Heart right ventricle (tissue), 16 donors: Measurements from ENCODE around the gene TPM2. TPM values are rescaled to one million over a fixed set of nuclear protein-coding genes. Genes with fewer than 3 reads are reported as not detected.

ENCODE experiments used
- ATAC-seq, 8 donors: fragments of 200-7000 bp; cut with Tn5 transposase; one replicate each; pipeline ENCODE4 v1.9.1; 2020; ENCODE audit warnings: mild to moderate bottlenecking in 8 of 8, moderate library complexity in 8 of 8, moderate number of reproducible peaks in 1 of 8
- DNase-seq, 2 donors: peaks; one replicate each; pipeline ENCODE4 v3.0.0-alpha.2; 2020
- H3K27ac ChIP-seq, 10 donors: fragments of 200-600 bp; sonication (generic) in 2 of 10; one replicate each; pipeline versions ENCODE4 v1.5.0 to v1.8.0; 2020 to 2022; ENCODE audit warnings: mild to moderate bottlenecking in 3 of 10
- H3K27me3 ChIP-seq, 7 donors: fragments of 200-600 bp; one replicate each; pipeline ENCODE4 v1.8.0; 2021 to 2022; ENCODE audit warnings: mild to moderate bottlenecking in 2 of 7
- H3K36me3 ChIP-seq, 9 donors: fragments of 200-600 bp; sonication (generic) in 1 of 9; one replicate each; pipeline versions ENCODE4 v1.5.0 to v1.8.0; 2020 to 2022; ENCODE audit warnings: mild to moderate bottlenecking in 2 of 9
- H3K4me1 ChIP-seq, 9 donors: fragments of 200-600 bp; sonication (generic) in 1 of 9; one replicate each; pipeline versions ENCODE4 v1.5.0 to v1.8.0; 2020 to 2022; ENCODE audit warnings: mild to moderate bottlenecking in 4 of 9
- H3K4me3 ChIP-seq, 10 donors: fragments of 200-600 bp; sonication (generic) in 2 of 10; one replicate each; pipeline versions ENCODE4 v1.5.0 to v1.8.0; 2020 to 2022; ENCODE audit warnings: mild to moderate bottlenecking in 7 of 10, moderate library complexity in 2 of 10
- H3K9me3 ChIP-seq, 11 donors: fragments of 200-600 bp in 10 of 11; sonication (generic) in 2 of 11; one replicate each; pipeline versions ENCODE4 v1.5.0 to v1.8.0; 2013 to 2022; ENCODE audit warnings: mild to moderate bottlenecking in 2 of 11, control low read depth in 1 of 11, moderate library complexity in 1 of 11
- CTCF ChIP-seq, 9 donors: fragments of 200-600 bp; sonication (generic) in 2 of 9; IDR thresholded peaks; one replicate each; pipeline versions ENCODE4 v1.5.0 to v1.8.0; 2021 to 2022; ENCODE audit warnings: antibody characterized with exemption in 9 of 9, mild to moderate bottlenecking in 5 of 9, moderate library complexity in 1 of 9
- WGBS, 2 donors: extraction: QIAGEN DNeasy Blood & Tissue Kit; methylation state at CpG; one replicate each; pipeline ENCODE4 v1.1.7; 2013; ENCODE audit warnings: inconsistent platforms in 1 of 2; 5-methylcytosine and 5-hydroxymethylcytosine counted together
- intact Hi-C, 10 donors: fragments of 100-400 bp; cut with DNase I; formaldehyde crosslinking; loops; one replicate each; pipeline versions ENCODE4 v1.11.1 to v1.14.2; 2022
- polyA plus RNA-seq, 2 donors: library from polyadenylated mRNA; stranded (reverse); fragments of 200-250 nt; gene quantifications; one replicate each; pipeline ENCODE4 v1.2.3, GENCODE V29; 2013
- total RNA-seq, 10 donors: library from RNA; stranded (reverse); fragmentation: NEBNext Ultra II Directional in 3 of 10; extraction: Animal tissue kit (Norgen Biotek cat#: 25700) in 3 of 10; gene quantifications; one replicate each; pipeline versions ENCODE4 v1.2.1 to v1.2.4, GENCODE V29; 2021 to 2023
- donor health status: Arrhythmogenic right ventricular cardiomyopathy.
- donor health status: ischemic (EF 13 %, LVEDD 7.1; RV severe dilation, severe dysfunction).
- donor health status: healthy with polysubstance abuse.
- donor health status: DM: no; HTN: yes; CAD: no.
- donor health status: DM: no; HTN: no; CAD: no.
- donor health status: ischemic (EF 25% LVEDD 6.9; RV normal size, moderate dysfunction).
- donor health status: ischemic (EF 25% LVEDD 5.7; RV mildly dilated, moderate dysfunction).
- donor health status: healthy.
- donor health status: DM: yes; HTN: yes; CAD: no.
- donor health status: Ischemic cardiomyopathy.
- donor health status: ischemic (EF 35%, LVEDD 5.7; RV mildly dilated, moderate dysfunction).
- donor health status: nonischemic (EF 11% LVEDD 7.7; RV severe dilation, severe dysfunction).
- donor health status: DM: yes; HTN: yes; CAD: no.
- donor health status: PGD.
- donor health status: ischemic (EF 29% LVEDD 5.4; RV normal size, mild dysfunction).
- donor health status: nonischemic (EF 23%, LVEDD 6.1; RV moderate dilation, normal function).

The TPM2 gene
- total and polyA plus RNA-seq, 12 donors, result 548 to 1,940 (median 784) TPM

DNA sequence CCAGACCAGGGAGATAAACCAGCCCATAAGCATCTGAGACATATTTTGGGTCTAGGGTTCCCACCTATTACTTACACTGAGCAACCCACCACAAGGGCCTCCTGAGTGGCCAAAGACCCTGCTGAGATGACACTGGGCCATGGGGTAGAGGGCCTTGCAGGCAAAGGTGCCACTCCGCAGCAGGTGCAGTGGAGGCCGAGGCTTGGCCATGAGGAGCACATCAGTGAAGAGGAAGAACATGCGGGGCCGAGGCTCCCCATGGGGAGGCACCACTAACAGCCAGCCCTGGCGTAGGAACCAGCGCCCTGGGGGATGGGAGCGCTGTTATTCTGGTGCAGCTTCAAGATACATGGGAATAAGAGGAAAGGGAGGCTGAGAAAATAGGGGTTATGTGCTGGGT is 27.3 kb downstream of the TPM2 start:
- peak overlapping the region in 7 of 10 donors; percentile 95 to 99 (median 98) for H3K27ac ChIP-seq
- H3K9me3 ChIP-seq, result no peaks in the 10 kb centered on the region
- 90 to 92% methylated on average over 7 of the region's 7 CpGs for WGBS, 2 donors
- no peaks in the 10 kb centered on the region for H3K27me3 ChIP-seq
- H3K36me3 ChIP-seq, result peaks cover 0 to 29% (median 9%) of the 10 kb centered on the region in 9 donors
- intact Hi-C loops, result loop anchor here in 6 of 10 donors (2.0 to 10.0 kb wide), 4 partner anchors 35 to 66 kb away; no protein-coding TSS in a partner anchor
- TF ChIP-seq CTCF (IDR thresholded peaks at IDR 0.05), result no peak
- peaks cover 0 to 62% (median 45%) of the 10 kb centered on the region in 9 donors for H3K4me1 ChIP-seq
- DNase-seq (no peak), ATAC-seq (no peak)
- no peak overlapping the region for H3K4me3 ChIP-seq

DNA sequence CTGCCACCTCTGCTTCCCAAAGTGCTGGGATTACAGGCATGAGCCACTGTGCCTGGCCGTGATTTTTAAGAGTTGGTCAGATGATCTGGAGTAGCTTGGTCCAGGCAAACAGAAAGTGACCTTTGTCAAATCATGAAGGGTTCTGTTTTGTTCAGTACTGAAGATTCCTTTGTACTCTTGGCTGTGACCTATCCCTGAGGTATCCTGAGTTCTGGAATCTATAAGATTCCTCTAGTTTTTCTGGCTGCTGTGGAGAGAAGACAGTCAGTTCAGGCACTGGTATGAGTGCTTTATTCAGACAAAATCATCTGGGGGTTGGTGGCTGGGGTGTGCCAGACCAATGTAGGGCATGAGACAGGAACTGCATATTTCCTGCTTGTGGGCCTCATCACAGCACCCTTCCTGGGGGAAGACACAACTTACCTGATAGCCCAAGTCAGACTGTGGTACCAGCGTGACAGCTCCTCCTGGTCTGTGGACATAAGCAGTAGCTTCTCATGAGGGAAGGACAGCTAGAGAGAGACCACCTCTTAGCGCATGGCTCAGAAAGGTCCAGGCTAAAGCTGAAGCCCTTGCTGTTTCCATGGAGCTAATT is 27.9 kb downstream of the TPM2 start:
- 71 to 74% methylated on average over 3 of the region's 3 CpGs for WGBS, 2 donors
- no peak for TF ChIP-seq CTCF (IDR thresholded peaks at IDR 0.05)
- peaks cover 0 to 29% (median 9%) of the 10 kb centered on the region in 9 donors for H3K36me3 ChIP-seq
- H3K4me3 ChIP-seq, result no peak overlapping the region
- ATAC-seq (no peak), DNase-seq (no peak)
- peak overlapping the region; percentile 24 to 99 (median 98) for H3K27ac ChIP-seq
- no peaks in the 10 kb centered on the region for H3K9me3 ChIP-seq
- H3K4me1 ChIP-seq, result peaks cover 0 to 68% (median 51%) of the 10 kb centered on the region in 9 donors
- no peaks in the 10 kb centered on the region for H3K27me3 ChIP-seq
- intact Hi-C loops, result loop anchor here in 6 of 10 donors (2.0 to 10.0 kb wide), 4 partner anchors 35 to 67 kb away; no protein-coding TSS in a partner anchor

DNA sequence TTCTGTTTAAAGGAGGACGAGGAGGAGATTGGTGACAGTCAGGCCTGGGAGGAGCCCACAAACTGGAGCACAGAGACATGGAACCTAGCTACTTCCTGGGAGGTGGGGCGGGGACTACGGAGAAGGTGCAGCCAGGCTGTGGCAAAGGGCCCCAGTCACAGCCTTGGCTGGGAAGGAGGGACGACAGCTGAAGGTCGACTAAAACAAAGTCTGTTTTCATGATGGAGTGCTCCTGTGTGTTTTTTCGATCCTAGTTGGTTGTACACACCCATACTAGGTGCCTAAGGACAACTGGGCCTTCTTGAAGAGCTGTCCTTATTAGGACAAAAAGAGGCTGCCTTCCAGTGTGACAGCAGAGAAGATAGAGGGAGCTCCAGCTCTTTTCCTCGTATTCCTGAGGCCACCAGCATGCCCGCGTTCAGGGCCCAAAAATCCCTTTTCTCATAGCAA is 28.7 kb downstream of the TPM2 start:
- no peak for DNase-seq
- no peak for ATAC-seq
- no peak overlapping the region for H3K4me3 ChIP-seq
- intact Hi-C loops, result loop anchor here in 5 of 10 donors (5.0 to 10.0 kb wide), 3 partner anchors 36 to 66 kb away; no protein-coding TSS in a partner anchor
- peaks cover 0 to 71% (median 47%) of the 10 kb centered on the region in 9 donors for H3K4me1 ChIP-seq
- H3K36me3 ChIP-seq, result peaks cover 0 to 29% (median 9%) of the 10 kb centered on the region in 9 donors
- 48 to 55% methylated on average over 9 of the region's 9 CpGs for WGBS, 2 donors
- no peaks in the 10 kb centered on the region for H3K27me3 ChIP-seq
- TF ChIP-seq CTCF (IDR thresholded peaks at IDR 0.05), result peak; percentile 15 to 77 (median 48)
- peak overlapping the region; percentile 32 to 99 (median 98) for H3K27ac ChIP-seq
- H3K9me3 ChIP-seq, result no peaks in the 10 kb centered on the region

GRCh38 chr9:35659340-35659739 is 30.4 kb downstream of the TPM2 start:
- intact Hi-C loops, result loop anchor here in 9 of 10 donors (1.0 to 10.0 kb wide), 13 partner anchors 29 to 245 kb away; partner anchors contain the start of genes SPAG8 (in 3 of the 9), HINT2 (in 2 of the 9), TPM2 (in 2 of the 9) and CREB3 (in 1 of the 9)
- Histone ChIP-seq H3K9me3 (no peaks in the 10 kb centered on the region), H3K27me3 (no peaks in the 10 kb centered on the region), H3K27ac (peak overlapping the region; percentile 95 to 99 (median 98)), H3K4me3 (peak overlapping the region; percentile 73 to 98 (median 88)), H3K36me3 (peaks cover 0 to 29% (median 9%) of the 10 kb centered on the region in 9 donors), H3K4me1 (peaks cover 0 to 55% (median 34%) of the 10 kb centered on the region in 9 donors)
- TF ChIP-seq CTCF (IDR thresholded peaks at IDR 0.05), result no peak
- 27 to 39% methylated on average over 3 of the region's 3 CpGs for WGBS, 2 donors
- peak in 5 of 8 donors; percentile 3 to 36 (median 19) for ATAC-seq
- DNase-seq, result no peak
